GM12865 (cell line): ENCODE data around the gene PCNT.

Experiments
- DNase-seq: peaks from one replicate; pipeline ENCODE4 v3.0.0; 2010; ENCODE audit warnings: low read depth
- H3K4me3 ChIP-seq: 2 replicates; pipeline ENCODE4 v1.5.1; 2011; ENCODE audit warnings: mild to moderate bottlenecking, low read depth, low read length, control low read depth
- CTCF ChIP-seq: IDR thresholded peaks from 2 replicates; pipeline ENCODE4 v1.5.1; 2011; ENCODE audit warnings: low read length, control low read depth, low read depth, inconsistent platforms; ENCODE audit not compliant: insufficient read depth; ENCODE audit errors: missing control alignments

PCNT gene

GRCh38 chr21:46435786-46436227 lies 111.9 kb downstream of the PCNT start:
- DNase-seq: no peak
- TF ChIP-seq CTCF: no peak
- no peak overlapping the region for H3K4me3 ChIP-seq

GRCh38 chr21:46436621-46437020 lies 112.7 kb downstream of the PCNT start:
- no peak for DNase-seq
- H3K4me3 ChIP-seq: no peak overlapping the region
- no peak for TF ChIP-seq CTCF

GRCh38 chr21:46437096-46437498 lies 113.1 kb downstream of the PCNT start:
- no peak for TF ChIP-seq CTCF
- no peak for DNase-seq
- no peak overlapping the region for H3K4me3 ChIP-seq

- no peak for DNase-seq
- no peak for TF ChIP-seq CTCF
- no peak overlapping the region for H3K4me3 ChIP-seq
Observed at GRCh38 chr21:46437511-46437910, 113.6 kb downstream of the PCNT start.

GRCh38 chr21:46438241-46438640 lies 114.3 kb downstream of the PCNT start:
- DNase-seq: no peak
- H3K4me3 ChIP-seq: no peak overlapping the region
- TF ChIP-seq CTCF: no peak

GRCh38 chr21:46439906-46440305 lies 116.0 kb downstream of the PCNT start:
- DNase-seq: no peak
- no peak overlapping the region for H3K4me3 ChIP-seq

DNA sequence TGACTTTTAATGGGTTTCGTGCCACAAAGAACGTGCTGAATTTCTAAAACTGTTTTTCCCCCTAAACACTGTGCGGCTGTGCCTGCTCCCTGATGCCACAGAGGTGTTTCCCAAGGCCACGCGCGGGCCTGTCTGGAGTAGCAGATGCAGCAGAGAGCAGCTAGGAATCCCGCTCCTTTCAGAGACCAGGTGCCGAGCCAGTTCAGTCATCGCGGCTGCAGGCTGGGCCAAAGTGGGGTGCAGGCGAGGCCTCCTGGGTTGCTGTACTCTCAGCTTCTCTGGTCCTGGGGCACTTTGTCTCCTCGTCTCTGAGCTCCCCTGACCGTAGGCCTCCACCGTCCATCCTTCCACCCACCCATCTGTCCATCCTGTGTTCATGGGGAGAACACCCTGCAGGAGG lies 117.4 kb downstream of the PCNT start:
- no peak for TF ChIP-seq CTCF
- no peak for DNase-seq
- H3K4me3 ChIP-seq: no peak overlapping the region

More at GRCh38 chr21:46439906-46440305, 116.0 kb downstream of the PCNT start:
- no peak for TF ChIP-seq CTCF
